GM18526 (cell line): ENCODE data around the gene F13B.

Experiments
- POLR2A ChIP-seq: IDR thresholded peaks from 3 replicates; pipeline ENCODE4 v1.6.1; 2011; ENCODE audit not compliant: insufficient read length; ENCODE audit errors: extremely low read depth

F13B gene, protein sequence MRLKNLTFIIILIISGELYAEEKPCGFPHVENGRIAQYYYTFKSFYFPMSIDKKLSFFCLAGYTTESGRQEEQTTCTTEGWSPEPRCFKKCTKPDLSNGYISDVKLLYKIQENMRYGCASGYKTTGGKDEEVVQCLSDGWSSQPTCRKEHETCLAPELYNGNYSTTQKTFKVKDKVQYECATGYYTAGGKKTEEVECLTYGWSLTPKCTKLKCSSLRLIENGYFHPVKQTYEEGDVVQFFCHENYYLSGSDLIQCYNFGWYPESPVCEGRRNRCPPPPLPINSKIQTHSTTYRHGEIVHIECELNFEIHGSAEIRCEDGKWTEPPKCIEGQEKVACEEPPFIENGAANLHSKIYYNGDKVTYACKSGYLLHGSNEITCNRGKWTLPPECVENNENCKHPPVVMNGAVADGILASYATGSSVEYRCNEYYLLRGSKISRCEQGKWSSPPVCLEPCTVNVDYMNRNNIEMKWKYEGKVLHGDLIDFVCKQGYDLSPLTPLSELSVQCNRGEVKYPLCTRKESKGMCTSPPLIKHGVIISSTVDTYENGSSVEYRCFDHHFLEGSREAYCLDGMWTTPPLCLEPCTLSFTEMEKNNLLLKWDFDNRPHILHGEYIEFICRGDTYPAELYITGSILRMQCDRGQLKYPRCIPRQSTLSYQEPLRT

DNA sequence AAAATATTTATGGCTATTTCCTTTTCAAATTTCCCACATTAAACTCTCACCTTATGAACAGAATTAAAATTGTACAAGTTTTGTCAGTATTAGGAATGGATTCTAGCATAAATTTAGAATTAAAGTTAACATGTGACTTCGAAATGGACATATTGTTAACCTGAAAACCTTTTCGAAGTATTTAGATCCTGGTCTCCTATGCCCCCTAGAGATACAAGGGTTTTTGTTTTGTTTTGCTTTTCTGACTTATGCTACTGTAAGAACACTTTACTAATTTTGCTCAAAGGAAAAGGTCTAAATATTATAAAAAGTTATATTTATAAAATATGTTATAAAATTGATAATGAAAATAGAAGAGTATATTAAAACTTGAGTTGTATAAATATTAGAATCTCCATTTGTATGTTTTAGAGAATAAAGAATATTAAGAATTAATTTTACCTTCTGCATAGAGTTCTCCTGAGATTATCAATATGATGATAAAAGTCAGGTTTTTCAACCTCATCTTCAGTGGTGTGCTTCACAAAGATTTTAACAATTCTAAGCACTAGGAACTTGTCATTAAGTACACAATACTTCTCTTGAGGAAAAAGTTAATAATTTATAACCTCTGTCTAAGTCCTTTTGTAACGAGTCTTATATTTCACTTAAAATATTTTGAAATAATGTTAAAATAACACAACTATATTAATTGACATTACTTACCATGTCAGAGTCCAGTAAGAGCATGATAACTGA lies at the start of gene F13B:
Gene F13B, minus strand, starts transcription at position 542 of the 738 bp plus-strand sequence. Its CDS starts 37 bp downstream, at position 505.
- no peak for TF ChIP-seq POLR2A

DNA sequence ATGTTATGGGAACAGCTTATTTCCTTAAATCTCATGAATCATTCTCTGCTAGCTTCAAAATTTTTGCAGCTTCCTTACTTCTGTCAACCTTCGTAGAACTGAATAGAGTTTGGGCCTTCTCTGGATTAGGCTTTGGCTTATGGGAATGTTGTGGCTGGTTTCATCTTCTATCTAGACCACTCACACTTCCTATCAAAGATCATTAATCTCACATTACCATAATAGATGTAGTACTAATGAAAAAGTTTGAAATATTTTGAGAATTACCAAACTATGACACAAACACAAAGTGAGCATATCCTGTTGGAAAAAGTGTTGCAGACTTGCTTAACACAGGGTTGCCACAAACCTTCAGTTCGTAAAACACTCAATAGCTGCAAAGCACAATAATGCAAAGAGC lies 49.1 kb upstream of the F13B start:
- TF ChIP-seq POLR2A: no peak

DNA sequence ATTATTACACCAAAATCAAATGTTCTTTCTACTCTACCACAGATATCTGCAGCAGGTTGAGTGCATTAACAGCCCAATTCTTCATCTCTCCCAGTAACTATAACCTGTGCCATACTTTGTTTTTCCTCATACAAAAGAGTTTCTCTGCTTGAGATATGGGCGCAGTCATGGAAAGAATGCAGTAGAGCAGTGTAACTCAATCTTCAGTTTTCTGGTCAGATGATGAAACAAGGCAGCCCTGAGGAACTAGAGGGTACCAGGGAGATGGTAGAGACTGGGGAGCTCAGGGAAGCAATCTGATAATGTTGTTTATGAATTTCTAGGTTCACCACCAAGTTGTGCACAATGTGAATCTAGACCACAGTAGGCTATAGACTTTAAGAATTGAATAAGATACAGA lies 39.8 kb upstream of the F13B start:
- TF ChIP-seq POLR2A: no peak

DNA sequence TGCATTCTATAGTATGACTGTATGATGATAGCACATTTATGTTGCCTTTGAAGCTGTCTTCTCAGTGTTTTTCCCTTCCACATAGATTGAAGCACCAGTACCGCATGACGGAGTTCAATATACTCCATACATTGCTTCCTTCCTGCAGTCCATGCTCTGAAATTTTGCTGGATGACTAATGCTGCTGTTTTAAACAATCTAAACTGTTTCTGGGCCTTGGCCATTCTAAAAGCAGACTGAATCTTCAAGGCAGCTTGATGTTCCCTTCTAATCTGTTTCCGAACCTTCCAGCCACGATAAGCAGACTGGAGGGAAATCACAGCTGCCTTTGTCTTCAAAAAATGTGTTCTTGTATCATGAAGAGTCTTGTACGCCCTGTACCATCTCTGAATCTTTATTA lies 36.2 kb upstream of the F13B start:
- no peak for TF ChIP-seq POLR2A

DNA sequence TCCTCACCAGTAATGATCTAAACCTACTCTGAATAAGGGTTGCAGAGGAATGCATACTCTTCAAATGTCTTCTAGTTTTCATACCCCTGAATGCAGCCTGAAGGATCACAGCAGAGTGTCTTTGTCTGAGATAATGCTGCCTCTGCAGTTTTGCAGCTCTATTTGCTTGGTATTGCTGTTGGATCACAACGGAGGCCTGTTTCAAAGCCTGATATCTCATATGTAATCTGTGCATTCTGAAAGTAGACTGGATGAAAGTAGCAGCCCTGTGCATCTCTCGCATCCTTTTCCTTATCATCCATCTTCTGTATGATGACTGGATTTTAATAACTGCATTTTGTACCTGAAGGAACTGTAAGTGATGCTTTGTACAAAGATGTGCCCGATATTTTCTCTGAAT lies 34.9 kb upstream of the F13B start:
- TF ChIP-seq POLR2A: no peak

DNA sequence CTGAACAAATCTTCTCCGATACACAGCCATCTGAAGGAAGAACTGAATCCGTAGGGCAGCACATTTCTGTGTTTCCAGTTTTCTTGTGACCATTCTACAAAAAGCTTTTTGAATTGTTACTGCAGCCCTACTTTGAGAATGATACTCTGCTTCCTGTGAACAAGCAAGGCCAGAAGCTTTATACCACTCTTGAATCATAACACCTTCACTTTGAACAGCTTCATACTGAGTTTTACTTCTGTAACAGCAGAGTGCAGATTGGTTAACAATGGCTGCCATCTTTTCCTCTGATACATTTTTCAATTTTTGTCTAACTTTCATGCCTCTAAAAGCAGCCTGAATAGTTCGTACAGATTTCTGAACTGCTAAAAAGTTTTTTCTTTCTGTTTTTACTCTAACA lies 33.6 kb upstream of the F13B start:
- TF ChIP-seq POLR2A: no peak

DNA sequence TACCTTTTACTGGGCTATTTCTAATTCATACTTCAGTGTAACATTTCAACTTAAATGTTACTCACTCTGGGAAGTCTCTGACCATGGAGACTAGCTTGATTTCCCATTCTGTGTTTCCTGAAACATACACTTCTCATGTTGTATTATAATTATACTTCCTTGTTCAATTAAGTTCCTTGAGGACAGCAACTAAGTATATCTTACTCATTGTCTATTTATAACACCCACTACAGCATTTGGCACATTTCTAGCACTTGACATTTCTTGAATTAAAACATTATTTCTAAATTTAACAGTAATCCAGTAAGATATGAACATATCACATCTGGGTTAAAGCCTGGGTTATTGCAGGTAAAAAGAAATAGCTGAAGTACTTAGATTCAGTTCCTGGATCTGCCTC lies 32.4 kb upstream of the F13B start:
- TF ChIP-seq POLR2A: no peak

DNA sequence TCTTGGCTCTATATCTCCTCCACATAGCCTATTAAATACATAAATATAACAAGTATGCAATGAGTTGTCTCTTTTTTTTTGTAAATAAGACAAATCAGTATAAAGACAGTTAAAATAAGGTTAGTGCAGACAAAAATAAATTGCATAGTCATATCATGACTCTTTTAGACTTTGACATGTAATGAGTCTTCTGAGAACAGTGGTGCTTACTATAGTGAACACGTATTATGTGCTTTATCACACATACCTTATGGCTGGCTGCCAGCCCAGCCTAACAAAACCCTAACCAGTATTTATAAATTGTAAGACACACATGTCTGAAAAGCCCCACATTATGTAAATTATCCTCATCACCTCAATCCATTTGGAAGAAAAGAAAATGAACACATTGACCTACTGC lies 29.1 kb upstream of the F13B start:
- TF ChIP-seq POLR2A: no peak

DNA sequence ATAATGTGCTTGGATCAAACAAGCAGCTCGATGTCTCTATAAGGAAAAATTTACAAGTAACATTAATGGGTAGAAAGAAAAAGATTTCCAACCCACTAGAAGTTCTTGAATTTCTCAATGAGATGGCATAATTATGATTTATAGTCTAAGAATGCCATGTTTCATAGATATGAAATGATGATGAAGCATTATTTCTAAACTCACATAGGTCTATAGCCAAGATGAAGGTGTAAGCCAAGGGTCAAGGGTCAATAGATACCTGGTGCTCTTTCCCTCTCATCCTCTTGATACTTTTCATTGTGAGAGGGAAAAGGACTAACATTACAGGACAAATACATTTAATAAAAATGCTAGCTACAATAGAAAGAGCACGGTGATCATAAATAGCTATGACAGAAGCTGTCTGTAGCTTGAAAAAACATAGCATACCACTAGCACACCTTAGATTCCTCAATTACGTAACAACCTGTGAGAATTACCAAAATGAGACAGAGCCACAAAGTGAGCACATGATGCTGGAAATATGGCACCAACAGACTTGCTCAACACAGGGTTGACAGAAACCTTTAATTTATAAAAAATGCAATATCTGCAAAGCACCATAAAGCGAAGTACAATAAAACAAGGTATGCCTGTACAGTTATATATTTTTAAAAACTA lies 26.3 kb upstream of the F13B start:
- no peak for TF ChIP-seq POLR2A

DNA sequence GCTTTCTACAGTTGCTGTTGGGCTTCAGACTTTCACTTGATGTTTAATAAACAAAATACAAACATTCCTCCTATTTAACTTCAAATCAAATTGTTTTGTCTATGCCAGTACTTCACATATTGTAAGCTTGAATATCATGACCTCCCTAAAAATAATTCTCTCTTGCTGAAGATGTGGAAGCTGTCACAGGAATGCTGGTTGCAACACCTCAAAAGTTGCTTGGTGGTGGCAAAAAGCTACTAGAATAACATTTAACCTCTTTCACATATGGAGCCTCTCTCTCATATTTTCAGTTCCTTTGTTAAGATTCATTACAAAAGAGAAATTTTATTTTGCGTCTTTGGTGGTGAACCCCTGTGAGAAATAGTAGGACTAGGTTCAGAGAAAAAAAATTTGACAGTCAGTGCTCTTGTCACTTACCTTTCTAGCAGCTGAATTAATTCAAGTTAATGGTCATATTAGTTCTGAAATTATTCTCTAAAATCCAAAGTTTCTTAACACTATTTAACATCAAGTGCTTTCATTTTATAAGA lies 25.5 kb upstream of the F13B start:
- no peak for TF ChIP-seq POLR2A

DNA sequence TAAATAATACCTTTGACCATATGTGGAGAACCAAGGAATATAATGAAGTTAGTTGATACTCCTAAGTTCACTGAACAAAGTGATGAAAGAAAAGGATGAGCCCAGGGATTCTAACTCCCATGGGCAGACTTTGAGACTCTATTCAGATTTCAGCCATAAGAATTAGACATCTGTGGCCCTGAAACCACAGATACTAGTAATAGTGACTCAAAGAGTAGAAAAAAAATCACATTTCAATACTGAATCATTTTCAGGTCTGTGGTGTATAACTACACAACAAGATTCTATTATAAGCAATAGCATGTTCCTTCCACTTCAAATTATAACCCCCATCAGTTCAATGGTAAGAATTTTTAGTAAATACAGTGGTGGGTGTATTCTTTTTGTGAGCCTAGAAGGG lies 16.4 kb upstream of the F13B start:
- TF ChIP-seq POLR2A: no peak

DNA sequence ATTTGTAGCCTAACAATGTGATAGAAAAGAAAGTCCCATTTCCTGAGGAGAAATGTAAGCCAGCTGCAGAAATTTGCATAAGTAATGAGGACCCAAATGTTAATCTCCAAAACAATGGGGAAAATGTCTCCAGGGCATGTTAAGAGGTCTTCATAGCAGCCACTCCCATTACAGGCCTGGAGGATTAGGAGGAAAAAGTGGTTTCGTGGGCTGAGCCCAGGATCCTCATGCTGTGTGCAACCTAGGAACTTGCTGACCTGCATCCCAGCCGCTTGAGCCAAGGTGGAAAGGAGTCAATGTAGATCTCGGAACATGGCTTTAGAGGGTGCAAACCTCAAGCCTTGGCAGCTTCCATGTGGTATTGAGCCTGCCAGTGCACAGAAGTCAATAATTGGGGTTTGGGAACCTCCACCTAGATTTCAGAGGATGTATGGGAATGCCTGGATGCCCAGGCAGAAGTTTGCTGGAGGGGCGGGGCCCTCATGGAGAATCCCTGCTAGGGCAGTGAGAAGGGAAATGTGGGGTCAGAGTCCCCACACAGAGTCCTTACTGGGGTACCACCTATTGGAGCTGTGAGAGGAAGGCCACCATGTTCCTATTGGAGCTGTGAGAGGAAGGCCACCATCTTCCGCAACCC lies 14.2 kb upstream of the F13B start:
- no peak for TF ChIP-seq POLR2A

DNA sequence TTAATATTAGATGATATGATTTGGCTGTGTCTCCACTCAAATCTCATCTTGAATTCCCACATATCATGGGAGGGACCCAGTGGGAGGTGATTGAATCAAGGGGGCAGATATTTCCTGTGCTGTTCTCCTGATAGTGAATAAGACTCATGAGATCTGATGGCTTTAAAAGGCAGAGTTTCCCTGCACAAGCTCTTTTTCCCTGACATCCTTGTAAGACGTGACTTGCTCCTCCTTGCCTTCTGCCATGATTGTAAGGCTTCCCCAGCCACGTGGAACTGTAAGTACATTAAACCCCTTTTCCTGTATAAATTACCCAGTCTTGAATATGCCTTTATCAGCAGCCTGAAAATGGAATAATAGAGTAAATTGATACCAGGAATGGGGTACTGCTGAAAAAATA lies 13.3 kb upstream of the F13B start:
- no peak for TF ChIP-seq POLR2A

DNA sequence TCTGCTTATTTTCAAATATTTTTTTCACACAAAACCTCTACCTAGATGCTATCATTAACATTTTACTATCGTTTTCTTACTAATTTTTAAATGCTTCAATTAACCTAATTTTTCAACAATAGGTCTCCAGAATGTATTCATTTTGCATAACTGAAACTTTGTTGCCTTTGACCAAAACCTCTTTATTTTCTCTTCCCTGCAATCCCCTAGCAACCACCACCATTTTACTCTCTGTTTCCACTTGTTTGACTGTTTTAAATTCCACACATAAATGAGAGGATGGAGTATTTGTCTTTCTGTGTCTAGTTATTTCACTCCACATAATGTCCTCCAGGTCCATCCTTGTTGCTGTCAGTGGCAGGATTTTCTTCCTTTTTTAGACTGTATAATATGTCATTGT lies 9.5 kb upstream of the F13B start:
- no peak for TF ChIP-seq POLR2A

DNA sequence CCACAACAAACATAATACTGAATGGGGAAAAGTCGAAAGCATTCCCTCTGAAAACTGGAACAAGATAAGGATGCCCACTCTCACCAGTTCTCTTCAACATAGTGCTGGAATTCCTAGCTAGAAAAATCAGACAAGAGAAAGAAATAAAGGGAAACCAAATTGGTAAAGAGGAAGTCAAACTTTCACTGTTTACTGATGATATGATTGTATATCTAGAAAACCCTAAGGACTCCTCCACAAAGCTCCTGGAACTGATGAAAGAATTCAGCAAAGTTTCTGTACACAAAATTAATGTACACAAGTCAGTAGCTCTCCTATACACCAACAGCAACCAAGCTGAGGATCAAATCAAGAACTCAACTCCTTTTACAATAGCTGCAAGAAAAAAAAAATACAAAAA lies 6.9 kb upstream of the F13B start:
- no peak for TF ChIP-seq POLR2A
